Neural progenitor cell (in vitro differentiated cells): Measurements from ENCODE around the gene ANKRD28.

ENCODE experiments used
- CTCF ChIP-seq: fragments of 200-600 bp; sonication (generic); IDR thresholded peaks from 2 replicates; pipeline ENCODE4 v1.5.1; 2017; ENCODE audit warnings: antibody characterized with exemption, mild to moderate bottlenecking
- EZH2 ChIP-seq: fragments of 200-600 bp; sonication (generic); IDR thresholded peaks from 2 replicates; pipeline ENCODE4 v1.6.1; 2017; ENCODE audit warnings: antibody characterized with exemption, mild to moderate bottlenecking, moderate library complexity
- EZH2phosphoT487 ChIP-seq: fragments of 200-600 bp; sonication (generic); IDR thresholded peaks from 2 replicates; pipeline ENCODE4 v1.6.1; 2017; ENCODE audit warnings: antibody characterized with exemption

GRCh38 chr3:15810702-15811101 lies 12.9 kb upstream of the ANKRD28 start:
- TF ChIP-seq EZH2phosphoT487 (no peak), CTCF (no peak), EZH2 (no peak)
